Skeletal muscle cell (primary cell): ENCODE results near the gene ANKFN1.
A peak's percentile ranks its signal among the peaks of the same experiment; 100 is the strongest.
"Not testable (repeated sequence)": the region's sequence is repeated elsewhere in the genome, so short reads cannot be mapped to it uniquely, and the experiment has no call there.

ENCODE experiments used
- DNase-seq: peaks from one replicate; pipeline ENCODE4 v3.0.0-alpha.2; 2010; ENCODE audit warnings: low read depth
- H3K4me3 ChIP-seq: 2 replicates; pipeline ENCODE4 v1.5.1; 2011; ENCODE audit warnings: low read depth, mild to moderate bottlenecking, control low read depth, low read length, moderate library complexity

ANKFN1 gene

DNA sequence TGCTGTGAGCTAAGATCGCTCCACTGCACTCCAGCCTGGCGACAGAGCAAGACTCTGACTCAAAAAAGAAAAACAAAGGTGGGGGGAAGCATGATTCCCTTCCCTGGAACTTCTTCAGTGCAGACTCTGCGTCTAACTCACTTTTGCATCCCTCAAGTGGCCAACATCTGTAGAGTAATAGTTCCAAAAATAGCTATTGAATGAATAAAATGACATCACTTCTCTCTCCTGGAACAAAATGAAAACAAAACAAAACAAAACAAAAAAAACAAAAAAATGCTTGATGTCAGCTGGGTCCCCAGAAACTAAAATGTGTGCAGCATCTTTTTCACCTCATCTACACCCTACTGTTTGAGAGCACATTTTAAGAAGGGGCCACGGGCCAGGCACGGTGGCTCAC is 242.5 kb downstream of the ANKFN1 start:
- H3K4me3 ChIP-seq: no peak overlapping the region
- DNase-seq: no peak

DNA sequence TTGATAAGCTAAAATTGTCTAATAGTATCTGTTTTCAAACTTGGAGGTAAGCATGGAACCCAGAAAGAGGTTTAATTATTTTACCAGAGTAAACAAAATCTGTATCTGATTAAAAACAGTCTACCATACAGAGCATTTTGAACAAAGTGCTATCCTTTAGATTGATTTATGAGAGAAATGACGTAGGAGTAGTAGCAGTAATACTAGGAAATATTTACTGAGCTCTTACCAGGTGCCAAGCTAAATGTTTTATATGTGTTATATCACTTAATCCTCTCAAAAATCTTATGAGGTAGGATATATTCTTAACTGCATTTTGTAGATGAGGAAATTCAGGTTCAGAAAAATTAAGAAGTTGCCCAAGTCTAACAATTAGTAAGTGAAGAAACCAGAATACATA is 253.8 kb downstream of the ANKFN1 start:
- DNase-seq: no peak
- no peak overlapping the region for H3K4me3 ChIP-seq

- DNase-seq, H3K4me3 ChIP-seq: not testable (repeated sequence)
Observed at GRCh38 chr17:56412356-56412755, 259.1 kb downstream of the ANKFN1 start.

DNA sequence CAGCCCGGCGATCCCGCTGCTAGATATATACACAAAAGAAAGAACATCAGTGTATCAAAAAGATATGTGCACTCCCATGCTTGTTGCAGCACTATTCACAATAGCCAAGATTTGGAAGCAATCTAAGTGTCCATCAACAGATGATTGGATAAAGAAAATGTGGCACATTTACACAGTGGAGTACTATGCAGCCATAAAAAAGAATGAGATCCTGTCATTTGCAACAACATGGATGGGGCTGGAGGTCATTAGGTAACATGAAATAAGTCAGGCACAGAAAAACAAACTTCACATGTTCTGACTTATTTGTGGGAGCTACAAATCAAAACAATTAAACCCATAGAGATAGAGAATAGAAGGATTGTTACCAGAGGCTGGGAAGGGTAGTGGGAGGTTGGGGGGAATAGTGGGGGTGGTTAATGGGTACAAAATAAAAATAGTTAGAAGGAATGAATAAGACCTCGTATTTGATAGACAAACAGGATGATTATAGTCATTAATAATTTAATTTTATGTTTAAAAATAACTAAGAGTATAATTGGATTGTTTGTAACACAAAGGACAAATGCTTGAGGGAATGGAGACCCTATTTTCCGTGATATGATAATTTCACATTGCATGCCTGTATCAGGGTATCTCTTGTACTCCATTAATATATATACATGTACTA is 263.5 kb downstream of the ANKFN1 start:
- H3K4me3 ChIP-seq: no peak overlapping the region
- DNase-seq: no peak

DNA sequence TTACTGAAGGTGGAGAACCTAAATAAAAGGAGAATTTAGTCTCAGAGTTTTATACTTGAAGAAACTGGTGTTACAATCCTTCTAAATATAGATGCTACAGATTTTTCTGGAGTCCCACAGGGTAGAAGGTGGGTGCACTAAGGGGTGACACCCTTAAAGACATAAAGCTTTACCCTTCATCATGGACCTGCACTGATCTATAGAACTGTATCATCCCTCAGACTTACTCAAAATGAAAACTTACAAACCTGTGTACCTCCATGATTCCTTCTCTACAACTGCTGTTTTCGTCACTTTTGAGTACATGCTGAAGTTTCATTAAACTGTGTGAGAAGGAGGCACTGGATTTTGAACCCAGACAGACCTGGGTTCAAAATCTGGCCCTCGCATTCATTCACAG is 270.7 kb downstream of the ANKFN1 start:
- no peak for DNase-seq

DNA sequence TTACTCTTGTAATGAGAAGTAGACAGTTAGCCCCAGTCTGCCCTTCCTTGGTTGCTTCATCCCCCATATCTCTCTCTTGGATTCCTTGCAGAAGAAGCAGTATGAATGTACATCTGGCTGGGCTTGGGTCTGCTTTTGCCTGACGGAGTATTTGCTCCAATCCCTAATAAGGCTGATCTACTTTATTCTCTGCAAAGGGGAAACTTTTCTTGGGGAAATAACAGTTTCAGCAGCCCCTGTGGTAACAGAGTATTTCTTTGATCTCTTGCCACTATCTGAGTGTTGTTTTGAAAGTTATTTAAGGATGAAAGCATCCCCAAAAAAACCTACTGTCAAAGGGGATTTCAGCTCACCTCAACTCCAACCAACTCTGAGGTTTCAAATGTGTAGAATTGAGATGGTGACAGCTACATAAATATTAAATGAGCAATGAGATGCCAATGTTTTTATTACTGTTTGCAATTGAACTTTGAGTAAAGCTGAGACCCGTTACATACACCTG is 271.3 kb downstream of the ANKFN1 start:
- no peak overlapping the region for H3K4me3 ChIP-seq
- no peak for DNase-seq

More for the DNA sequence above, 270.7 kb downstream of the ANKFN1 start:
- no peak overlapping the region for H3K4me3 ChIP-seq

GRCh38 chr17:56425483-56425882 is 272.2 kb downstream of the ANKFN1 start:
- no peak for DNase-seq
- no peak overlapping the region for H3K4me3 ChIP-seq

- no peak for DNase-seq
- no peak overlapping the region for H3K4me3 ChIP-seq
Observed at GRCh38 chr17:56426901-56427300, 273.6 kb downstream of the ANKFN1 start.

DNA sequence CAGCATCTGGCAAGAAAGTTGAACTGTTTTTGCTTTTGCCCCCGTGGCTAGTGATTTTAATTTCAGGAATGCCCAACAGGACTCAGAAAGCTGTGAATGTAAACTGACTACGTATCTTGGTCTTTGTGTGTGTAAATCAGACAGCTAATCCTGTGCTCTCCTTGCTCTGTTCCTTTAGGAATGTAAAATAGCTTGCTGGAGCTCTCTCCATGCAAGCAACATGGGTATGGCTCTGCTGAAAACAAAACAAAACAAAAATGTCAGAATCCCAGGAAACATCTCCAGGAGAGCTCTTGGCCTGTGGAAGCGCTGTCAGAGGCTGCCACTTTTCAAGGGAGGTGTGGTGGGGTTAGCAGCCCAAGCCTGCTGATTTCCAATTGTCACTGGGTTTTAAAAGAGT is 278.5 kb downstream of the ANKFN1 start:
- H3K4me3 ChIP-seq: no peak overlapping the region
- no peak for DNase-seq

GRCh38 chr17:56432443-56432842 is 279.2 kb downstream of the ANKFN1 start:
- no peak overlapping the region for H3K4me3 ChIP-seq
- no peak for DNase-seq

GRCh38 chr17:56434610-56435009 is 281.3 kb downstream of the ANKFN1 start:
- no peak overlapping the region for H3K4me3 ChIP-seq
- DNase-seq: no peak

DNA sequence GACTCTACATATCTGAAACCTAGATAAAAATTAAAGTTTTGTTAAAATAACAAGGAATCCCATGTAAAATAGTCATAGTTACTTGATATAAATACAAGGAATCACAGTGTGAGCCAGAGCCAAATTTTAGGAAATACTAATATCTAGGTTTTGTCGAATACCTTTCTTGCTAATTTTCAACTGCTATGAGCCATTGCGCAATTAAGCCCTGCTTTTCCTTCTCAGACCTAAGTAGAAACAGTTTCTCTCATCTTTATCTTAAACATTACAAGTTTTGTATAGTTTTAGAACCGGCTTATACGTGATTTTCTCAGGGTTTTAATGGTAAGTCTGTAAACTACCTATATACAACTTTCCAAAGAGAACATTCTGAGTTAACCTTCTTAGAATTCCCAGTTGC is 282.9 kb downstream of the ANKFN1 start:
- no peak for DNase-seq
- H3K4me3 ChIP-seq: no peak overlapping the region

DNA sequence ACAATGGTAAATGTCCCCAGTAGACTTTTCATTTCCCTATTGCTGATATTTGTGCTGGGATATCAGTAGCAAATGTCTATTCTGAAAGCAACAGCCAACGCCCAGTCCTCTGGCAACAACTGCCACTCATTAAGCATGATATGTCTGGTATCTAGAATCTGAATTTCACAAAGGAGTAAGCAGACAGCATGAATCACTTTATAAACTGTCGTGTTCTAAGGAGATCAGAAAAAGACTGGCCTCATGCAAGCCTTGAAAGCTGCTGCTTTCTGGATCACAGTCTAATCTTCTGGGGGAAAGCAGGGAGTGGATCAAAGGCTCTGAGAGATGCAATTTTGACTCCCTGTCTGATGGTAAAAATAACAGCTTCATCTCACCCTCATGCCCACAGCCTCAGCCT is 287.1 kb downstream of the ANKFN1 start:
- DNase-seq: no peak
- no peak overlapping the region for H3K4me3 ChIP-seq

DNA sequence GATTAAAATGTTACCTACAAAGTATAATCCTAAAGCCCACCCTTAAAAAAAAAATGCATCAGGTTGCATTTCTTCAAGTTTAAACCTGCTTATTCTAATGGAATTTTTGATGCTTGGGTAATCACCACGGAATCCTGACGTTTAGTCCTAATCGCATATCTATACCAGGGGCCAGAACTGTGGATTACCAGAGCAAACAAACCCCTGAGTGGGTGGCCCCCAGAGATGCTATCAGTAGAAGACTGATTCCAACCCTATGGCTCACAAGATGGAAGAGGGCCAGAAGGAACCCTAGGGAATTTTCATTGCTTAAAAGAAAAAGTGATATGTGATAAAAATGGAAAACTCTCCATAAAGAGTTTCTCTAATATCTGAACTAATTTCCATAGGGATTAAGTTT is 288.0 kb downstream of the ANKFN1 start:
- H3K4me3 ChIP-seq: no peak overlapping the region
- peak; percentile 71 for DNase-seq

DNA sequence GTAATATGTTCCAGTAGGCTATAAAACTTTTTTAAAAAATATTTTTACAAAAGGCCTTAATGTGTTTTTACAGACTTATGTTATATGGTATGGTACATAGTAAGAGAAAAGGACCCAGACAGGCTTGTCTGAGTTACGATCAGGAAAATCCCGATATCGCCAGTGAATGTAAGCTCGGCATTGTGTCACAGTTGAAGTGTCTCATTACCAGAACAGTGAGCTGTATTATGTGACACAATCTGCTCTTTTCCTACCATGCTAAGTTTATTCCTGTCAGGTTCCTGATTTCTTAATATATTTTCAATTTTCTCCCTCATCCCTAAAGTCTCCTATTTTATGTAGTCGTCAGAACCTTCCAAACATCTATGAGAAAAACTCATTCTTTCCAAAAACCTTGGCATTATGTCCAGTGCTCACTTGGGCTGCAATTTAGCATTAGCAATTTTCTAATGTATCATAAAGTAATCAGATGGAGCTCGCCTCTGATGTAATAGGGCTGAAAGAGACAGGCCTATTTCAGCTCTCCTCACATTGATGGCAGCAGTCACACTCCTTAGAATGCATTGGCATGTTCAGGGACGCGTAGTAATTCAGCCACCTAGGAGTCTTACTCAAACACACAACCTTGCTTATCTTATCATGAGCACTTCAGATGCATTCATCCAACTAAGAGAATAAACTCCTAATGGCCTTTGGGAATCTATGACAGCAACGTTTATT is 292.6 kb downstream of the ANKFN1 start:
- no peak overlapping the region for H3K4me3 ChIP-seq
- no peak for DNase-seq

DNA sequence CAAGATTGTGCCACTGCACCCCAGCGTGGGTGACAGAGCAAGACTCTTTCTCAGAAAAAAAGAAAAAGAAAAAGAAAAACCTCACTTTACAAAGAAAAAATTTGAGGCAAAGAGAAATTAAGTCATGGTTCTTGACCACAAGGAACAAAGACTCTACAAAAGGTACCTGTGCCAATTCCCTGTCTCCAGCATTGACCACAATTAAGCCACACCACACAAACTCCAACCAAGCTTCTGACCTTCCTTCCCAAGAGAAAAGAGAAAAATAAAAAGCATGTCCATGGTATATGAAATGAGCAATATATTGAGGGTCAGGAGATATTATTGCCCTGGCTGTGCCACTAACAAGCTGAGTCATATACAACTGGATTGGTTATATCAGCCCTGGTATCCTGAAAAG is 293.9 kb downstream of the ANKFN1 start:
- no peak overlapping the region for H3K4me3 ChIP-seq
- no peak for DNase-seq

DNA sequence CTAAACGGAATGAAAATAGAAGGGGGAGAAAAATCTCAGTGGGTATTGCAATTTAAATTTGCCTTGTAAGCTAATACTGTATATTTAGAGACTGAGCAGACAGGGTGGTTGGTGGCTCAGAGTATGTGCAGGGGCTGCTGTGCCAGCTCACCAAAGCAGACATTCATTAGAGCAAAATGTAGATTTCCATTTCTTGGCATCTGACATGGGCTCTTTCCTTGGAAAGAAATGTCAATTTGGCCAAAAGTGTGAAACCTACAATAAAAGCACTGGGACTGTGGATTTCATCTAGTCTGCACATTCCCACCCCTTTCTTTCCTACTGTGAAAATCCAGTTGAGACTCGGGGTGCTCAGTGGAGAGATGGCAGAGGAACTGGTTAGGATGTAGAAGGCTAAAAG is 295.1 kb downstream of the ANKFN1 start:
- DNase-seq: no peak
- H3K4me3 ChIP-seq: no peak overlapping the region

GRCh38 chr17:56449176-56449575 is 295.9 kb downstream of the ANKFN1 start:
- H3K4me3 ChIP-seq: no peak overlapping the region

GRCh38 chr17:56451629-56452028 is 298.4 kb downstream of the ANKFN1 start:
- no peak overlapping the region for H3K4me3 ChIP-seq
- no peak for DNase-seq

More at GRCh38 chr17:56449176-56449575, 295.9 kb downstream of the ANKFN1 start:
- no peak for DNase-seq

DNA sequence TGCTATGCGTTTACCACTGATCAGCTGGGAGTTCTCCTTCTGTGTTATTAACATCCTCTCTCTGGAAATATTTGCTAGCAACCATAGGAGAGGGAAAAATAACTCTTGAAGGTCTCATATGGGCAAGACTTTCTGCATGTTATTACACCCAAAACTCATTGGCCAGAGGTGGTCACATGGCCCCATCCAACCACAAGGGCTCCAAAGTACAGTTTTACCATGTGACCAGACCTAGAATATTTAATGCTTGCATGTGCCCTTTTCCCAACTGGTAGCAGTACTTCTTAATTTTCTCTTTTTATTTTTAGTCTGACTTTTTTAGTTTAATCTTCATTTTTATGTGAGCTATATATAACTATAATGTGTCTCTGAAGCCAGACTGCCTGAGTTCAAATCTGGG is 299.2 kb downstream of the ANKFN1 start:
- H3K4me3 ChIP-seq: no peak overlapping the region
- DNase-seq: no peak

DNA sequence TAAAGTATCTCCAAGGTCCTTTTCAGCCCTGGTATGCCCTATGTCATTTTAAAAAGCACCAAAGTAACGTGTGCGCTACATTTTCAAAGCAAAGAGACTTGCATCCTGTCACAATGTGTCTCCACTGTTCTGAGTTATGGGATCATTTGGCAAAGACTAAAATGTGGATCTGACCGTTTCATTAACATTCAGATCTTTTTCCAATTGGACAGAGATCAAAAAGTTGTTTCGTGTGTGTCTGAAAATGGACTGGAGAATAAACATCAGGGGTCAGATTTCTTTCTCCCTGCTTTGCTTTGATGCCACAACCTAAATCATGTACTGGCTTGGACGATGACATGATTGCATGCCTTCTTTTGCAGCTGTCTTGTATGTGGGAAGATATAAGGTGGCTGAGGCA is 304.2 kb downstream of the ANKFN1 start:
- DNase-seq: no peak
- no peak overlapping the region for H3K4me3 ChIP-seq
